ENCODE data around the gene PIP4K2A.

- TF ChIP-seq CTCF (IDR thresholded peaks at IDR 0.05; ENCODE audit: poor library complexity) (no peak), EZH2 (IDR thresholded peaks at IDR 0.05; ENCODE audit: borderline replicate concordance) (no peak), EZH2phosphoT487 (IDR thresholded peaks at IDR 0.05; ENCODE audit: low read depth, severe bottlenecking, unreplicated experiment) (no peak)
Observed at GRCh38 chr10:22537810-22538209, 176.6 kb downstream of the PIP4K2A start.
